ENCODE results near the gene MAGEB17.

The MAGEB17 gene

DNA sequence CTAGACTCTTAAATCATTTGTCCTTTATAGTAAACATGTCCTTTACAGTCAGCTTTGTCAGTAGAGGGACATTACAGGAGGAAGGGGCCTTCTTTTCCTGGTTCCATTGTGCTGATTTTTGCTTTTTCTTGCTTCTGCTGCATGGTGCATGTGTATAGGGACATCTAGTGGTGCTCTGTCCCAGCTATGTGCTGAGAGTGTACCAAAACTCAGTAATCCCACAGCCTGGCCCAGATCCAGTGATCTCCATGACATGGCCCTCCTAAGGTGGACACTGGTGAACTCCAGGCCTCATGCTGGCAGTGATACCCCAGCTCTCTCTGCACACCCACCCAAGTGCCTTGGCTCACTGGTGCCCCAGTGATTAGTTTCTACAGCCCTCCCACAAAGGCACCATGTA is 45.2 kb downstream of the MAGEB17 start:
- H3K27me3 ChIP-seq (ENCODE audit: low read depth, low read length): no peaks in the 10 kb centered on the region
- H3K36me3 ChIP-seq (ENCODE audit: control insufficient read depth in 1 of 2, insufficient read depth in 2 of 2, low read length in 2 of 2): no peaks in the 10 kb centered on the region
- no peak overlapping the region for H3K27ac ChIP-seq (ENCODE audit: low read length)
- no peak overlapping the region for H3K4me3 ChIP-seq (ENCODE audit: low read depth in 1 of 2, low read length in 2 of 2)
- peaks cover 0 to 4% of the 10 kb centered on the region in 2 donors for H3K4me1 ChIP-seq (ENCODE audit: control insufficient read depth in 1 of 2, insufficient read depth in 2 of 2, low read length in 2 of 2)
- H3K9me3 ChIP-seq (ENCODE audit: control insufficient read depth in 1 of 2, low read length in 2 of 2): no peaks in the 10 kb centered on the region

GRCh38 chrX:16213961-16214360 is 46.7 kb downstream of the MAGEB17 start:
- H3K27me3 ChIP-seq (ENCODE audit: low read depth, low read length): no peaks in the 10 kb centered on the region
- H3K9me3 ChIP-seq (ENCODE audit: control insufficient read depth in 1 of 2, low read length in 2 of 2): no peaks in the 10 kb centered on the region
- peaks cover 0 to 4% of the 10 kb centered on the region in 2 donors for H3K4me1 ChIP-seq (ENCODE audit: control insufficient read depth in 1 of 2, insufficient read depth in 2 of 2, low read length in 2 of 2)
- H3K36me3 ChIP-seq (ENCODE audit: control insufficient read depth in 1 of 2, insufficient read depth in 2 of 2, low read length in 2 of 2): no peaks in the 10 kb centered on the region
- no peak overlapping the region for H3K4me3 ChIP-seq (ENCODE audit: low read depth in 1 of 2, low read length in 2 of 2)
- H3K27ac ChIP-seq (ENCODE audit: low read length): no peak overlapping the region

DNA sequence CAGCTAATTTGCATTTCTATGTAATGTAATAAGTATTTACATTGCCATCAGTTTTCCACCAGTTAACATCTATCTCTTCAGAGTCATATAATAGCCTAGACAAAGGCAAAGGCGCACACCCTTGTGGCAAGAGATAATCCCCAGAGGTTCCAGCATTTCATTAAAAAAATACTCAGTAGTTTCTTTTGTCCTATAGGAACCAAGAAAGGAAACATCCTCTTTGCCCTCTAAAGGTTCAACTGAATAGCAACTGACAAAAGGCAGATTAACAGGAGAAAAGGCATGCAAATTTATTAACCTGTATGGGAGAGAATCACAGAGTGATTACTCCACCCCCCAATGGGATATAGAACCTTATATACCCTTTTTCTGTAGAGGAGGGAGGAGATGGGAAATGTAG is 48.4 kb downstream of the MAGEB17 start:
- Histone ChIP-seq H3K9me3 (ENCODE audit: control insufficient read depth in 1 of 2, low read length in 2 of 2) (no peaks in the 10 kb centered on the region), H3K27ac (ENCODE audit: low read length) (no peak overlapping the region), H3K36me3 (ENCODE audit: control insufficient read depth in 1 of 2, insufficient read depth in 2 of 2, low read length in 2 of 2) (no peaks in the 10 kb centered on the region), H3K4me3 (ENCODE audit: low read depth in 1 of 2, low read length in 2 of 2) (no peak overlapping the region), H3K27me3 (ENCODE audit: low read depth, low read length) (no peaks in the 10 kb centered on the region), H3K4me1 (ENCODE audit: control insufficient read depth in 1 of 2, insufficient read depth in 2 of 2, low read length in 2 of 2) (peaks cover 0 to 4% of the 10 kb centered on the region in 2 donors)
